Upper lobe of left lung (tissue), 6 donors: ENCODE data around the gene PRKD2. TPM values are rescaled to one million over a fixed set of nuclear protein-coding genes. Genes with fewer than 3 reads are reported as not detected.

ENCODE experiments used
- ATAC-seq, 2 donors: fragments of 200-7000 bp; cut with Tn5 transposase; one replicate each; pipeline ENCODE4 v1.9.1; 2022; ENCODE audit warnings: mild to moderate bottlenecking in 2 of 2, moderate library complexity in 2 of 2; ENCODE audit not compliant: low FRiP score in 2 of 2
- DNase-seq, 2 donors: peaks; one replicate each; pipeline ENCODE4 v3.0.0-alpha.2; 2019 to 2020
- H3K27ac ChIP-seq, 4 donors: fragments of 200-600 bp; sonication (generic); one replicate each; pipeline ENCODE4 v1.5.1; 2016 to 2019
- H3K27me3 ChIP-seq, 4 donors: fragments of 200-600 bp; sonication (generic); one replicate each; pipeline ENCODE4 v1.5.1; 2017 to 2019
- H3K36me3 ChIP-seq, 4 donors: fragments of 200-600 bp; sonication (generic); one replicate each; pipeline ENCODE4 v1.5.1; 2016 to 2019
- H3K4me1 ChIP-seq, 4 donors: fragments of 200-600 bp; sonication (generic); one replicate each; pipeline ENCODE4 v1.5.1; 2018 to 2019
- H3K4me3 ChIP-seq, 4 donors: fragments of 200-600 bp; sonication (generic); one replicate each; pipeline ENCODE4 v1.5.1; 2017 to 2019; ENCODE audit warnings: mild to moderate bottlenecking in 2 of 4, moderate library complexity in 1 of 4
- H3K9me3 ChIP-seq, 4 donors: fragments of 200-600 bp; sonication (generic); one replicate each; pipeline ENCODE4 v1.5.1; 2018 to 2019
- CTCF ChIP-seq, 6 experiments: fragments of 450-650 bp in 4 of 6; fragments of 200-600 bp in 2 of 6; sonication (generic) in 2 of 6; IDR thresholded peaks; one replicate each; pipeline ENCODE4 v1.5.1; 2016 to 2019; ENCODE audit warnings: antibody characterized with exemption in 6 of 6
- EP300 ChIP-seq, 4 donors: sonication (generic); formaldehyde crosslinking; IDR thresholded peaks; one replicate each; pipeline ENCODE4 v1.5.1; 2017; ENCODE audit warnings: antibody characterized with exemption in 4 of 4, control low read depth in 2 of 4
- POLR2A ChIP-seq, 4 donors: fragments of 450-650 bp; IDR thresholded peaks; one replicate each; pipeline ENCODE4 v1.5.1; 2016 to 2017; ENCODE audit warnings: antibody characterized with exemption in 4 of 4, mild to moderate bottlenecking in 2 of 4
- POLR2AphosphoS5 ChIP-seq, 2 donors: sonication (generic); formaldehyde crosslinking; IDR thresholded peaks; one replicate each; pipeline ENCODE4 v1.5.1; 2017; ENCODE audit warnings: antibody characterized with exemption in 2 of 2
- WGBS, 2 donors: methylation state at CpG; one replicate each; pipeline ENCODE4 v1.1.5; 2017 to 2018; 5-methylcytosine and 5-hydroxymethylcytosine counted together
- total RNA-seq, 6 donors: library from RNA; depleted of rRNA in 4 of 6; stranded (reverse); fragments of >200 nt in 4 of 6; gene quantifications; one replicate each; pipeline versions ENCODE4 v1.1.0 to v1.2.1, GENCODE V29; 2016 to 2021
- donor health status: DM: no; HTN: no; CAD: no; lungs with moderate emphysema.
- donor health status: DM: no; HTN: yes; CAD: no; lungs with severe emphysema.

PRKD2 gene
- total RNA-seq, 6 donors from 2014 or later = 25.2 to 65.4 (median 50.3) TPM

- peak within 1 kb of the TSS; percentile 79 to 100 (median 94) for H3K4me3 ChIP-seq
- H3K27ac ChIP-seq = peak within 1 kb of the TSS; percentile 92 to 98 (median 94)
- TF ChIP-seq EP300 (IDR thresholded peaks at IDR 0.05) (no peak), CTCF (IDR thresholded peaks at IDR 0.05) (no peak), POLR2A (IDR thresholded peaks at IDR 0.05) (peak in 3 of 4 donors; percentile 19 to 51 (median 49)), POLR2AphosphoS5 (IDR thresholded peaks at IDR 0.05) (peak in 1 of 2 donors; percentile 34)
- peak in 1 of 2 donors; percentile 94 for DNase-seq
- ATAC-seq = peak in 1 of 2 donors; percentile 87
- H3K4me1 ChIP-seq = peaks cover 29 to 45% (median 32%) of the 10 kb centered on the region in 4 donors
- peaks cover 0 to 17% (median 0%) of the 10 kb centered on the region in 4 donors for H3K36me3 ChIP-seq
- no peaks in the 10 kb centered on the region for H3K27me3 ChIP-seq
- WGBS, 2 donors = 2 to 11% methylated on average over 5 to 17 of the region's 74 CpGs
- no peaks in the 10 kb centered on the region for H3K9me3 ChIP-seq
Observed at GRCh38 chr19:46746281-46747057, 29.6 kb upstream of the PRKD2 start, which contains the start of gene STRN4. Gene STRN4, minus strand, starts transcription at chr19:46746450. Its CDS starts 20 bp downstream, at chr19:46746430.

GRCh38 chr19:46745521-46746280, 28.8 kb upstream of the PRKD2 start, which contains the start of gene FKRP:
Gene FKRP, plus strand, starts transcription at chr19:46746057. Its CDS starts 9,394 bp downstream, at chr19:46755451.
- peak in 1 of 2 donors; percentile 89 for DNase-seq
- Histone ChIP-seq H3K27me3 (no peaks in the 10 kb centered on the region), H3K4me3 (peak within 1 kb of the TSS; percentile 79 to 100 (median 94)), H3K4me1 (peaks cover 29 to 53% (median 32%) of the 10 kb centered on the region in 4 donors), H3K9me3 (no peaks in the 10 kb centered on the region), H3K36me3 (peaks cover 0 to 12% (median 0%) of the 10 kb centered on the region in 4 donors), H3K27ac (peak within 1 kb of the TSS; percentile 92 to 98 (median 94))
- TF ChIP-seq POLR2A (IDR thresholded peaks at IDR 0.05) = no peak
- no peak for TF ChIP-seq CTCF (IDR thresholded peaks at IDR 0.05)
- no peak for TF ChIP-seq EP300 (IDR thresholded peaks at IDR 0.05)
- no peak for TF ChIP-seq POLR2AphosphoS5 (IDR thresholded peaks at IDR 0.05)
- ATAC-seq = peak; percentile 27 to 74
- 0% methylated on average over 19 to 39 of the region's 68 CpGs for WGBS, 2 donors

DNA sequence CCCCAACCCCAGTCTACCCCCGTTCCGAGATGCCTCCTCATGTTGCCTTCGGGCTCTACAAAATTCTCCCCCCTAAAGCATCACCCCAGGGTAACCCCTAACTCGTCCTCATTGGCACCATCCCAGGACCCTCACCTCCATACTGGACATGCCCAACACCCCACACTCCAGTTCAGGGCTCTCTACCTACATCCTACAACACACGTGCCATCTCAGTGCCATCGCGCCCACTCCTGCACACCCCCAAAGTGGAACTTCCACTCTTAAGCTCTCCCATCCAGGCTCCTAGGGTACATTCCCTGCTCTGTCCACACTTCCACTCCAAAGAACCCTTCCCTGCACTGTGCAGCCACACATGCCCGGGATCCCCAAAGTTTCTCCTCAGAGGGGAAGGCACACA, 28.1 kb upstream of the PRKD2 start:
- peak overlapping the region in 2 of 4 donors; percentile 94 to 98 for H3K27ac ChIP-seq
- peak; percentile 18 to 42 for ATAC-seq

More for the DNA sequence above, 28.1 kb upstream of the PRKD2 start:
- 20 to 27% methylated on average over 8 of the region's 8 CpGs for WGBS, 2 donors
- Histone ChIP-seq H3K27me3 (no peaks in the 10 kb centered on the region), H3K4me1 (peaks cover 29 to 56% (median 32%) of the 10 kb centered on the region in 4 donors), H3K4me3 (peak overlapping the region; percentile 79 to 100 (median 94)), H3K36me3 (peaks cover 0 to 5% (median 0%) of the 10 kb centered on the region in 4 donors), H3K9me3 (no peaks in the 10 kb centered on the region)
- no peak for DNase-seq
- TF ChIP-seq POLR2A (IDR thresholded peaks at IDR 0.05) (no peak), EP300 (IDR thresholded peaks at IDR 0.05) (no peak), POLR2AphosphoS5 (IDR thresholded peaks at IDR 0.05) (no peak), CTCF (IDR thresholded peaks at IDR 0.05) (no peak)
